ENCODE data around the gene DLG3. TPM values are rescaled to one million over a fixed set of nuclear protein-coding genes. Genes with fewer than 3 reads are reported as not detected.

The DLG3 gene
- total RNA-seq, 1 experiment from 2014 or later = 26.4 TPM

GRCh38 chrX:70554081-70554480, 109.4 kb downstream of the DLG3 start:
- Histone ChIP-seq H4K20me1 (ENCODE audit: low read length) (no peaks in the 10 kb centered on the region), H3K9me2 (replicated peaks; ENCODE audit: low read length) (no peaks in the 10 kb centered on the region), H3F3A (ENCODE audit: low read length, unreplicated experiment) (no peaks in the 10 kb centered on the region), H3K9ac (ENCODE audit: low read length) (no peak overlapping the region), H3K27ac (ENCODE audit: low read length) (no peak overlapping the region), H3K4me1 (ENCODE audit: insufficient read depth, low read length) (no peaks in the 10 kb centered on the region; the same call in 1 of the 2 replicates), H3K4me3 (ENCODE audit: low read length) (no peak overlapping the region), H3K79me2 (ENCODE audit: low read length) (no peaks in the 10 kb centered on the region), H3K4me2 (ENCODE audit: low read length) (no peak overlapping the region), H3K36me3 (ENCODE audit: low read depth, low read length) (no peaks in the 10 kb centered on the region), H3K9me3 (ENCODE audit: low read length) (no peaks in the 10 kb centered on the region), H3K27me3 (ENCODE audit: low read length) (no peaks in the 10 kb centered on the region), H2AFZ (ENCODE audit: low read length) (no peak overlapping the region)
- POLR2A ChIA-PET (ENCODE audit: unreplicated experiment) = interaction anchor here (0.6 to 1.2 kb wide), 2 partner anchors 75 to 230 kb away, joined by 5 to 7 read pairs; no protein-coding TSS in a partner anchor
- DNase-seq (peak; percentile 59), ATAC-seq (peak; percentile 63)
- intact Hi-C loops (cut with micrococcal nuclease) = loop anchor here (1.0 to 10.0 kb wide), 5 partner anchors 77 to 219 kb away; partner anchors contain the start of gene GDPD2
- BruUV-seq (replicated peaks) = no TSS peak
- no peak for TF ChIP-seq EZH2 (IDR thresholded peaks at IDR 0.05; ENCODE audit: low read length, unreplicated experiment)
- TF ChIP-seq EZH2phosphoT487 (IDR thresholded peaks at IDR 0.05; ENCODE audit: borderline replicate concordance, low read length) = no peak
- peak; percentile 59 for TF ChIP-seq CTCF (conservative IDR thresholded peaks at IDR 0.05; ENCODE audit: low read depth, low read length)
- CTCF ChIA-PET = interaction anchor here (0.5 to 1.3 kb wide), 7 partner anchors 74 to 131 kb away, joined by 3 to 7 read pairs (median 6); partner anchors contain the start of gene GDPD2

GRCh38 chrX:70554523-70554922, 109.9 kb downstream of the DLG3 start:
- TF ChIP-seq EZH2 (IDR thresholded peaks at IDR 0.05; ENCODE audit: low read length, unreplicated experiment) = no peak
- TF ChIP-seq EZH2phosphoT487 (IDR thresholded peaks at IDR 0.05; ENCODE audit: borderline replicate concordance, low read length) = no peak
- no peak for TF ChIP-seq CTCF (conservative IDR thresholded peaks at IDR 0.05; ENCODE audit: low read depth, low read length)
- ChIA-PET CTCF (interaction anchor here (1.0 to 1.3 kb wide), 5 partner anchors 76 to 131 kb away, joined by 3 to 7 read pairs (median 6); partner anchors contain the start of gene GDPD2), POLR2A (ENCODE audit: unreplicated experiment) (interaction anchor here (1.2 kb wide), 1 partner anchor 76 kb away, joined by 7 read pairs; no protein-coding TSS in a partner anchor)

GRCh38 chrX:70554948-70555347, 110.3 kb downstream of the DLG3 start:
- Histone ChIP-seq H3K36me3 (ENCODE audit: low read depth, low read length) (no peaks in the 10 kb centered on the region), H3K9ac (ENCODE audit: low read length) (no peak overlapping the region), H2AFZ (ENCODE audit: low read length) (no peak overlapping the region), H3K79me2 (ENCODE audit: low read length) (no peaks in the 10 kb centered on the region), H3K27ac (ENCODE audit: low read length) (no peak overlapping the region), H3K27me3 (ENCODE audit: low read length) (no peaks in the 10 kb centered on the region), H3K4me3 (ENCODE audit: low read length) (no peak overlapping the region), H3K9me3 (ENCODE audit: low read length) (no peaks in the 10 kb centered on the region), H3K4me1 (ENCODE audit: insufficient read depth, low read length) (no peaks in the 10 kb centered on the region; the same call in 1 of the 2 replicates), H3K4me2 (ENCODE audit: low read length) (no peak overlapping the region), H3K9me2 (replicated peaks; ENCODE audit: low read length) (no peaks in the 10 kb centered on the region), H4K20me1 (ENCODE audit: low read length) (no peaks in the 10 kb centered on the region), H3F3A (ENCODE audit: low read length, unreplicated experiment) (no peaks in the 10 kb centered on the region)
- CTCF ChIA-PET = no interaction called here
- no TSS peak for BruUV-seq (replicated peaks)
- intact Hi-C loops (cut with micrococcal nuclease) = loop anchor here (1.0 to 10.0 kb wide), 5 partner anchors 78 to 220 kb away; partner anchors contain the start of gene GDPD2
- POLR2A ChIA-PET (ENCODE audit: unreplicated experiment) = no interaction called here
- TF ChIP-seq EZH2phosphoT487 (IDR thresholded peaks at IDR 0.05; ENCODE audit: borderline replicate concordance, low read length) (no peak), CTCF (conservative IDR thresholded peaks at IDR 0.05; ENCODE audit: low read depth, low read length) (no peak), EZH2 (IDR thresholded peaks at IDR 0.05; ENCODE audit: low read length, unreplicated experiment) (no peak)
- ATAC-seq (no peak), DNase-seq (no peak)

More at GRCh38 chrX:70554523-70554922, 109.9 kb downstream of the DLG3 start:
- H3K9me3 ChIP-seq (ENCODE audit: low read length) = no peaks in the 10 kb centered on the region
- no TSS peak for BruUV-seq (replicated peaks)
- H3K9me2 ChIP-seq (replicated peaks; ENCODE audit: low read length) = no peaks in the 10 kb centered on the region
- H3K4me1 ChIP-seq (ENCODE audit: insufficient read depth, low read length) = no peaks in the 10 kb centered on the region; the same call in 1 of the 2 replicates
- no peak for DNase-seq
- intact Hi-C loops (cut with micrococcal nuclease) = loop anchor here (1.0 to 10.0 kb wide), 5 partner anchors 77 to 220 kb away; partner anchors contain the start of gene GDPD2
- no peaks in the 10 kb centered on the region for H3K79me2 ChIP-seq (ENCODE audit: low read length)
- H3F3A ChIP-seq (ENCODE audit: low read length, unreplicated experiment) = no peaks in the 10 kb centered on the region
- no peak overlapping the region for H3K27ac ChIP-seq (ENCODE audit: low read length)
- H2AFZ ChIP-seq (ENCODE audit: low read length) = no peak overlapping the region
- ATAC-seq = no peak
- no peak overlapping the region for H3K9ac ChIP-seq (ENCODE audit: low read length)
- no peak overlapping the region for H3K4me2 ChIP-seq (ENCODE audit: low read length)
- H3K27me3 ChIP-seq (ENCODE audit: low read length) = no peaks in the 10 kb centered on the region
- H4K20me1 ChIP-seq (ENCODE audit: low read length) = no peaks in the 10 kb centered on the region
- H3K36me3 ChIP-seq (ENCODE audit: low read depth, low read length) = no peaks in the 10 kb centered on the region
- H3K4me3 ChIP-seq (ENCODE audit: low read length) = no peak overlapping the region

Data from PC-3 (cell line).